Measurements from ENCODE around the gene LRP10. TPM values are rescaled to one million over a fixed set of nuclear protein-coding genes. Genes with fewer than 3 reads are reported as not detected.

The LRP10 gene
- total RNA-seq, 1 donor from 2014 or later = 124 TPM

DNA sequence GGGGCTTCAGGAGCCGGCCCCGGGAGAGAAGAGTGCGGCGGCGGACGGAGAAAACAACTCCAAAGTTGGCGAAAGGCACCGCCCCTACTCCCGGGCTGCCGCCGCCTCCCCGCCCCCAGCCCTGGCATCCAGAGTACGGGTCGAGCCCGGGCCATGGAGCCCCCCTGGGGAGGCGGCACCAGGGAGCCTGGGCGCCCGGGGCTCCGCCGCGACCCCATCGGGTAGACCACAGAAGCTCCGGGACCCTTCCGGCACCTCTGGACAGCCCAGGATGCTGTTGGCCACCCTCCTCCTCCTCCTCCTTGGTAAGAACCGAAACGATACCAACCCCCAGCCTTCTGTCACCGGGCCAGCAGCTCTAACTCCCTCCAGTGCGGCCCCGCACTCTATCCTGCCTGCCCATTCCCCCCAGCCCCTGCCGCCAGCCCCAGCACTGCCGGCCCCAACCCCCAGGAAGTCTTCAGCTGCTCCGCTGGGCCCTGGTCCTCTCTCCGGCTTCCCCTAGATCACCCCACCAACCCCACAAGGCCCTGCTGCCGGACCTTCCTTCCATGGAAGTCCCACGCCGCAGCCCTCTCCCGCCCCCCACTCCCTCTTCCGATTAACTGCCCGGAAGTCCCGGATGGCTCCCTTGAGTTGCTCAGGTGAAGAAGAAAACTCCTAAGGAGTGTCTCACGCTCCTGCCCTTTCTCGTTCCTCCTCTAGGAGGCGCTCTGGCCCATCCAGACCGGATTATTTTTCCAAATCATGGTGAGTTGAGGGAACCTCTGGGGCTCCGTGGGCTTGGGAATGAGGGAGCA lies 693 bp downstream of the LRP10 start:
- Histone ChIP-seq H3K27me3 (ENCODE audit: control insufficient read depth, insufficient read depth, low read length) (no peaks in the 10 kb centered on the region), H3K36me3 (ENCODE audit: control insufficient read depth, insufficient read depth, low read length) (peaks cover 7% of the 10 kb centered on the region), H3K4me3 (ENCODE audit: low read depth, low read length) (peak overlapping the region; percentile 92)
- TF ChIP-seq, protein P1, sequence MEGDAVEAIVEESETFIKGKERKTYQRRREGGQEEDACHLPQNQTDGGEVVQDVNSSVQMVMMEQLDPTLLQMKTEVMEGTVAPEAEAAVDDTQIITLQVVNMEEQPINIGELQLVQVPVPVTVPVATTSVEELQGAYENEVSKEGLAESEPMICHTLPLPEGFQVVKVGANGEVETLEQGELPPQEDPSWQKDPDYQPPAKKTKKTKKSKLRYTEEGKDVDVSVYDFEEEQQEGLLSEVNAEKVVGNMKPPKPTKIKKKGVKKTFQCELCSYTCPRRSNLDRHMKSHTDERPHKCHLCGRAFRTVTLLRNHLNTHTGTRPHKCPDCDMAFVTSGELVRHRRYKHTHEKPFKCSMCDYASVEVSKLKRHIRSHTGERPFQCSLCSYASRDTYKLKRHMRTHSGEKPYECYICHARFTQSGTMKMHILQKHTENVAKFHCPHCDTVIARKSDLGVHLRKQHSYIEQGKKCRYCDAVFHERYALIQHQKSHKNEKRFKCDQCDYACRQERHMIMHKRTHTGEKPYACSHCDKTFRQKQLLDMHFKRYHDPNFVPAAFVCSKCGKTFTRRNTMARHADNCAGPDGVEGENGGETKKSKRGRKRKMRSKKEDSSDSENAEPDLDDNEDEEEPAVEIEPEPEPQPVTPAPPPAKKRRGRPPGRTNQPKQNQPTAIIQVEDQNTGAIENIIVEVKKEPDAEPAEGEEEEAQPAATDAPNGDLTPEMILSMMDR (IDR thresholded peaks at IDR 0.05; ENCODE audit: insufficient read depth, low read length, poor library complexity, severe bottlenecking) = peak; percentile 98
- DNase-seq (ENCODE audit: low read depth) = no peak

DNA sequence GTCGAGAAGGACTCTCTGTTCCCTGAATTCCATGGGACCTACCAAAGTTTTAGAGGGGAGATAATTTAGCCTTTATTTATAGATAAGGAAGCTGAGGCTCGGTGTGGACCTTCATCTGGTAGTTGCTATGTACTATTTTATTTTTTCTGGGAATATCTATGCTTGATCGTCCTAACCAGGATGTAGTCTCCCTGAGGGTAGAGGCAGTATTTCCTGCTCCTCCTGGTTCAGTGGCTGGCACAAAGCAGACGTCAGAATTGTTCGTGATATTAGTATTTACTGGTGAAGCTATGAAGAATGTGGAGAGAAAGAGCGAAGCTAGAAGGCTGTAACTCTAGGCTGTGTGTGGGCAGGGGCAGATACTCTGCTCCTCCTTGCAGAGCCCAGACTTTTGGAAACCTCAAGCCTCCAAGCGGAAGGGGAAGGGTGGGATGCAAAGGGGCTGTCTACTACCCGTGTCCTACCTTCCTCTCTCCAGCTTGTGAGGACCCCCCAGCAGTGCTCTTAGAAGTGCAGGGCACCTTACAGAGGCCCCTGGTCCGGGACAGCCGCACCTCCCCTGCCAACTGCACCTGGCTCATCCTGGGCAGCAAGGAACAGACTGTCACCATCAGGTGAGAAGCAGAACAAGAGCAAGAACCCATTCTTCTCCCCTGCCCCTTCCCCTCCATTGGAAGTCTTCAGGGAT lies 1.4 kb downstream of the LRP10 start:
- peaks cover 7% of the 10 kb centered on the region for H3K36me3 ChIP-seq (ENCODE audit: control insufficient read depth, insufficient read depth, low read length)

DNA sequence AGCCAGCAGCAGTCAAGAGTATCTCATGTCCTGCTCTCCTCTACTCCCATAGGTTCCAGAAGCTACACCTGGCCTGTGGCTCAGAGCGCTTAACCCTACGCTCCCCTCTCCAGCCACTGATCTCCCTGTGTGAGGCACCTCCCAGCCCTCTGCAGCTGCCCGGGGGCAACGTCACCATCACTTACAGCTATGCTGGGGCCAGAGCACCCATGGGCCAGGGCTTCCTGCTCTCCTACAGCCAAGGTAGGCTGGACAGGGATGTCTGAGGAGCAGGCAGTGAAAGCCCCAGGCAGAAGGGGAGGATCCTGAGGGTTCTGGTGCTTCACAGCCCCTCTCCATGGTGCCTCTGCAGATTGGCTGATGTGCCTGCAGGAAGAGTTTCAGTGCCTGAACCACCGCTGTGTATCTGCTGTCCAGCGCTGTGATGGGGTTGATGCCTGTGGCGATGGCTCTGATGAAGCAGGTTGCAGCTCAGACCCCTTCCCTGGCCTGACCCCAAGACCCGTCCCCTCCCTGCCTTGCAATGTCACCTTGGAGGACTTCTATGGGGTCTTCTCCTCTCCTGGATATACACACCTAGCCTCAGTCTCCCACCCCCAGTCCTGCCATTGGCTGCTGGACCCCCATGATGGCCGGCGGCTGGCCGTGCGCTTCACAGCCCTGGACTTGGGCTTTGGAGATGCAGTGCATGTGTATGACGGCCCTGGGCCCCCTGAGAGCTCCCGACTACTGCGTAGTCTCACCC lies 3.6 kb downstream of the LRP10 start:
- H3K36me3 ChIP-seq (ENCODE audit: control insufficient read depth, insufficient read depth, low read length) = peaks cover 9% of the 10 kb centered on the region
- no peak overlapping the region for H3K4me3 ChIP-seq (ENCODE audit: low read depth, low read length)

More for the DNA sequence above, 1.4 kb downstream of the LRP10 start:
- Histone ChIP-seq H3K4me3 (ENCODE audit: low read depth, low read length) (peak overlapping the region; percentile 92), H3K27me3 (ENCODE audit: control insufficient read depth, insufficient read depth, low read length) (no peaks in the 10 kb centered on the region)
- no peak for DNase-seq (ENCODE audit: low read depth)
- TF ChIP-seq, protein P1 (IDR thresholded peaks at IDR 0.05; ENCODE audit: insufficient read depth, low read length, poor library complexity, severe bottlenecking) = no peak

DNA sequence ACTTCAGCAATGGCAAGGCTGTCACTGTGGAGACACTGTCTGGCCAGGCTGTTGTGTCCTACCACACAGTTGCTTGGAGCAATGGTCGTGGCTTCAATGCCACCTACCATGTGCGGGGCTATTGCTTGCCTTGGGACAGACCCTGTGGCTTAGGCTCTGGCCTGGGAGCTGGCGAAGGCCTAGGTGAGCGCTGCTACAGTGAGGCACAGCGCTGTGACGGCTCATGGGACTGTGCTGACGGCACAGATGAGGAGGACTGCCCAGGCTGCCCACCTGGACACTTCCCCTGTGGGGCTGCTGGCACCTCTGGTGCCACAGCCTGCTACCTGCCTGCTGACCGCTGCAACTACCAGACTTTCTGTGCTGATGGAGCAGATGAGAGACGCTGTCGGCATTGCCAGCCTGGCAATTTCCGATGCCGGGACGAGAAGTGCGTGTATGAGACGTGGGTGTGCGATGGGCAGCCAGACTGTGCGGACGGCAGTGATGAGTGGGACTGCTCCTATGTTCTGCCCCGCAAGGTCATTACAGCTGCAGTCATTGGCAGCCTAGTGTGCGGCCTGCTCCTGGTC lies 4.3 kb downstream of the LRP10 start:
- TF ChIP-seq, protein P1 (IDR thresholded peaks at IDR 0.05; ENCODE audit: insufficient read depth, low read length, poor library complexity, severe bottlenecking) = no peak
- Histone ChIP-seq H3K36me3 (ENCODE audit: control insufficient read depth, insufficient read depth, low read length) (peaks cover 9% of the 10 kb centered on the region), H3K27me3 (ENCODE audit: control insufficient read depth, insufficient read depth, low read length) (no peaks in the 10 kb centered on the region), H3K4me3 (ENCODE audit: low read depth, low read length) (no peak overlapping the region)
- DNase-seq (ENCODE audit: low read depth) = no peak

More for the DNA sequence above, 3.6 kb downstream of the LRP10 start:
- DNase-seq (ENCODE audit: low read depth) = no peak
- TF ChIP-seq, protein P1 (IDR thresholded peaks at IDR 0.05; ENCODE audit: insufficient read depth, low read length, poor library complexity, severe bottlenecking) = no peak
- H3K27me3 ChIP-seq (ENCODE audit: control insufficient read depth, insufficient read depth, low read length) = no peaks in the 10 kb centered on the region

DNA sequence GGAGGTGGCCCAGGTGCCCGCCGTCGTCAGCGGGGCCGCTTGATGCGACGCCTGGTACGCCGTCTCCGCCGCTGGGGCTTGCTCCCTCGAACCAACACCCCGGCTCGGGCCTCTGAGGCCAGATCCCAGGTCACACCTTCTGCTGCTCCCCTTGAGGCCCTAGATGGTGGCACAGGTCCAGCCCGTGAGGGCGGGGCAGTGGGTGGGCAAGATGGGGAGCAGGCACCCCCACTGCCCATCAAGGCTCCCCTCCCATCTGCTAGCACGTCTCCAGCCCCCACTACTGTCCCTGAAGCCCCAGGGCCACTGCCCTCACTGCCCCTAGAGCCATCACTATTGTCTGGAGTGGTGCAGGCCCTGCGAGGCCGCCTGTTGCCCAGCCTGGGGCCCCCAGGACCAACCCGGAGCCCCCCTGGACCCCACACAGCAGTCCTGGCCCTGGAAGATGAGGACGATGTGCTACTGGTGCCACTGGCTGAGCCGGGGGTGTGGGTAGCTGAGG lies 5.5 kb downstream of the LRP10 start:
- peaks cover 9% of the 10 kb centered on the region for H3K36me3 ChIP-seq (ENCODE audit: control insufficient read depth, insufficient read depth, low read length)

More for the DNA sequence above, 5.5 kb downstream of the LRP10 start:
- DNase-seq (ENCODE audit: low read depth) = no peak
- H3K4me3 ChIP-seq (ENCODE audit: low read depth, low read length) = no peak overlapping the region
- no peaks in the 10 kb centered on the region for H3K27me3 ChIP-seq (ENCODE audit: control insufficient read depth, insufficient read depth, low read length)
- TF ChIP-seq, protein P1 (IDR thresholded peaks at IDR 0.05; ENCODE audit: insufficient read depth, low read length, poor library complexity, severe bottlenecking) = no peak
